HepG2 (cell line): ENCODE results near the gene RPL5. TPM values are rescaled to one million over a fixed set of nuclear protein-coding genes. Genes with fewer than 3 reads are reported as not detected.

Experiments
- CBX5 ChIP-seq: sonication (generic); formaldehyde crosslinking; IDR thresholded peaks from 2 replicates; pipeline ENCODE4 v1.4.0; 2020; ENCODE audit warnings: missing genetic modification reagents, borderline replicate concordance
- CEBPG ChIP-seq: IDR thresholded peaks from 2 replicates; pipeline ENCODE4 v1.6.1; 2016
- CENPT ChIP-seq: sonication (generic); formaldehyde crosslinking; IDR thresholded peaks from 2 replicates; pipeline ENCODE4 v1.8.0; 2022; ENCODE audit warnings: low read depth, mild to moderate bottlenecking, moderate library complexity, missing genetic modification reagents
- GABPA ChIP-seq, 2 experiments: IDR thresholded peaks; 2 replicates each; pipeline ENCODE4 v1.6.1; 2011 to 2016; ENCODE audit warnings: low read depth in 2 of 2, low read length in 1 of 2, missing biosample characterization in 1 of 2, missing genetic modification characterization in 1 of 2
- HIC2 ChIP-seq: sonication (generic); formaldehyde crosslinking; IDR thresholded peaks from 2 replicates; pipeline ENCODE4 v1.9.0; 2022; ENCODE audit warnings: low read depth, missing genetic modification reagents
- HNRNPUL1 ChIP-seq: fragments of 200-400 bp; formaldehyde crosslinking; IDR thresholded peaks from 2 replicates; pipeline ENCODE4 v1.6.1; 2017; ENCODE audit warnings: low read depth, mild to moderate bottlenecking, low read length, moderate library complexity
- KMT2B ChIP-seq: IDR thresholded peaks from 2 replicates; pipeline ENCODE4 v1.6.1; 2016; ENCODE audit warnings: missing genetic modification reagents, missing compliant biosample characterization
- PHF5A ChIP-seq: IDR thresholded peaks from one replicate; pipeline ENCODE4 v1.6.1; 2018; ENCODE audit warnings: low read depth, missing genetic modification reagents; ENCODE audit not compliant: unreplicated experiment
- PPARG ChIP-seq: conservative IDR thresholded peaks from 2 replicates; pipeline ENCODE4 v1.6.1; 2016; ENCODE audit warnings: missing biosample characterization, missing genetic modification reagents
- SAP130 ChIP-seq: IDR thresholded peaks from 2 replicates; pipeline ENCODE4 v1.6.1; 2016; ENCODE audit warnings: low read depth
- SIX1 ChIP-seq: sonication (generic); formaldehyde crosslinking; IDR thresholded peaks from 2 replicates; pipeline ENCODE4 v1.4.0; 2020; ENCODE audit warnings: missing genetic modification reagents, borderline replicate concordance
- TGIF2 ChIP-seq: IDR thresholded peaks from 2 replicates; pipeline ENCODE4 v1.6.1; 2016; ENCODE audit warnings: control low read depth, missing compliant biosample characterization
- THAP11 ChIP-seq: IDR thresholded peaks from 2 replicates; pipeline ENCODE4 v1.6.1; 2016; ENCODE audit warnings: missing biosample characterization, missing genetic modification reagents
- YEATS4 ChIP-seq: sonication (generic); formaldehyde crosslinking; IDR thresholded peaks from 2 replicates; pipeline ENCODE4 v1.4.0; 2020; ENCODE audit warnings: missing genetic modification reagents, borderline replicate concordance
- ZBTB49 ChIP-seq: sonication (generic); formaldehyde crosslinking; IDR thresholded peaks from 2 replicates; pipeline ENCODE4 v1.4.0; 2020; ENCODE audit warnings: missing genetic modification reagents, borderline replicate concordance
- ZC3H13 ChIP-seq: sonication (generic); formaldehyde crosslinking; IDR thresholded peaks from 2 replicates; pipeline ENCODE4 v1.8.1; 2023; ENCODE audit warnings: mild to moderate bottlenecking, missing genetic modification reagents, moderate library complexity
- ZNF180 ChIP-seq: sonication (generic); formaldehyde crosslinking; IDR thresholded peaks from 2 replicates; pipeline ENCODE4 v1.4.0; 2020; ENCODE audit warnings: low read depth, missing genetic modification reagents, borderline replicate concordance
- ZNF691 ChIP-seq: sonication (generic); formaldehyde crosslinking; IDR thresholded peaks from 2 replicates; pipeline ENCODE4 v1.4.0; 2020; ENCODE audit warnings: missing genetic modification reagents, low read depth, mild to moderate bottlenecking, borderline replicate concordance
- ZNF792 ChIP-seq: IDR thresholded peaks from 2 replicates; pipeline ENCODE4 v1.6.1; 2016
- ZNF879 ChIP-seq: sonication (generic); formaldehyde crosslinking; IDR thresholded peaks from 2 replicates; pipeline ENCODE4 v1.8.1; 2023; ENCODE audit warnings: missing genetic modification reagents
- polyA plus RNA-seq, 8 experiments: library from polyadenylated mRNA; depleted of rRNA in 3 of 8; stranded (reverse) in 7 of 8; unstranded in 1 of 8; fragments of >200 nt; fragmentation: Illumina TruSeq in 4 of 8; extraction: Trizol in 4 of 8; gene quantifications; 2 replicates each; pipeline versions ENCODE4 v1.2.1 to v1.2.3, GENCODE V29; 2011 to 2016; ENCODE audit warnings: low read depth in 4 of 8, missing spikeins in 1 of 8, mixed read lengths in 1 of 8; ENCODE audit not compliant: insufficient read depth in 1 of 8
- total RNA-seq, 5 experiments: library from RNA; depleted of rRNA; stranded (reverse); fragments of >200 nt; fragmentation: Illumina TruSeq; extraction: Trizol; gene quantifications; 2 replicates each; pipeline ENCODE4 v1.2.3, GENCODE V29; 2016; ENCODE audit warnings: low read depth in 1 of 5
- TF ChIP-seq, protein P1 (sequence below): sonication (generic); formaldehyde crosslinking; IDR thresholded peaks from 2 replicates; pipeline ENCODE4 v1.5.0; 2020; ENCODE audit warnings: mild to moderate bottlenecking, missing genetic modification reagents
- TF ChIP-seq, protein P2 (sequence below): sonication (generic); formaldehyde crosslinking; IDR thresholded peaks from 2 replicates; pipeline ENCODE4 v1.8.0; 2022; ENCODE audit warnings: mild to moderate bottlenecking, missing genetic modification reagents, moderate library complexity

Gene RPL5
- total and polyA plus RNA-seq, 2 of the 13 experiments (the other 11 are each of a cell fraction or from before 2014, with no cell fraction given) = 2,304 to 2,520 TPM

- TF ChIP-seq HNRNPUL1 (no peak), TGIF2 (CRISPR knock-in tag) (peak; percentile 65; the same call in 1 of the 2 replicates), HIC2 (CRISPR knock-in tag) (0 out of 2 replicates have a peak, but pooled peaks have one; percentile 59), ZC3H13 (CRISPR knock-in tag) (peak; percentile 94), CBX5 (CRISPR knock-in tag) (0 out of 2 replicates have a peak, but pooled peaks have one; percentile 38), YEATS4 (CRISPR knock-in tag) (peak; percentile 84), ZNF792 (CRISPR knock-in tag) (peak; percentile 89; the same call in 1 of the 2 replicates), GABPA (IDR thresholded peaks at IDR 0.05; ENCODE audit: low read depth, low read length) (no peak), GABPA (CRISPR knock-in tag; IDR thresholded peaks at IDR 0.05; ENCODE audit: low read depth) (peak; percentile 47; the same call in 1 of the 2 replicates), PPARG (CRISPR knock-in tag) (peak; percentile 72), PHF5A (CRISPR knock-in tag) (peak; percentile 46), SIX1 (CRISPR knock-in tag) (no peak), ZNF691 (CRISPR knock-in tag) (peak; percentile 94; the same call in 1 of the 2 replicates), ZNF180 (CRISPR knock-in tag) (no peak), CEBPG (CRISPR knock-in tag) (peak; percentile 28; the same call in 1 of the 2 replicates), ZBTB49 (CRISPR knock-in tag) (peak; percentile 95), ZNF879 (CRISPR knock-in tag) (peak; percentile 99), KMT2B (peak; percentile 90), CENPT (CRISPR knock-in tag) (peak; percentile 92; the same call in 1 of the 2 replicates), THAP11 (CRISPR knock-in tag) (peak; percentile 77), SAP130 (CRISPR knock-in tag) (peak; percentile 85)
- TF ChIP-seq, protein P1, sequence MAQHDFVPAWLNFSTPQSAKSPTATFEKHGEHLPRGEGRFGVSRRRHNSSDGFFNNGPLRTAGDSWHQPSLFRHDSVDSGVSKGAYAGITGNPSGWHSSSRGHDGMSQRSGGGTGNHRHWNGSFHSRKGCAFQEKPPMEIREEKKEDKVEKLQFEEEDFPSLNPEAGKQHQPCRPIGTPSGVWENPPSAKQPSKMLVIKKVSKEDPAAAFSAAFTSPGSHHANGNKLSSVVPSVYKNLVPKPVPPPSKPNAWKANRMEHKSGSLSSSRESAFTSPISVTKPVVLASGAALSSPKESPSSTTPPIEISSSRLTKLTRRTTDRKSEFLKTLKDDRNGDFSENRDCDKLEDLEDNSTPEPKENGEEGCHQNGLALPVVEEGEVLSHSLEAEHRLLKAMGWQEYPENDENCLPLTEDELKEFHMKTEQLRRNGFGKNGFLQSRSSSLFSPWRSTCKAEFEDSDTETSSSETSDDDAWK (CRISPR knock-in tag) = no peak
- TF ChIP-seq, protein P2, sequence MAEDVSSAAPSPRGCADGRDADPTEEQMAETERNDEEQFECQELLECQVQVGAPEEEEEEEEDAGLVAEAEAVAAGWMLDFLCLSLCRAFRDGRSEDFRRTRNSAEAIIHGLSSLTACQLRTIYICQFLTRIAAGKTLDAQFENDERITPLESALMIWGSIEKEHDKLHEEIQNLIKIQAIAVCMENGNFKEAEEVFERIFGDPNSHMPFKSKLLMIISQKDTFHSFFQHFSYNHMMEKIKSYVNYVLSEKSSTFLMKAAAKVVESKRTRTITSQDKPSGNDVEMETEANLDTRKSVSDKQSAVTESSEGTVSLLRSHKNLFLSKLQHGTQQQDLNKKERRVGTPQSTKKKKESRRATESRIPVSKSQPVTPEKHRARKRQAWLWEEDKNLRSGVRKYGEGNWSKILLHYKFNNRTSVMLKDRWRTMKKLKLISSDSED (CRISPR knock-in tag) = peak; percentile 94
Observed at GRCh38 chr1:92784639-92785500, 47.0 kb upstream of the RPL5 start, which contains the start of gene EVI5 (continued).
